ENCODE results near the gene PLCE1.

DNA sequence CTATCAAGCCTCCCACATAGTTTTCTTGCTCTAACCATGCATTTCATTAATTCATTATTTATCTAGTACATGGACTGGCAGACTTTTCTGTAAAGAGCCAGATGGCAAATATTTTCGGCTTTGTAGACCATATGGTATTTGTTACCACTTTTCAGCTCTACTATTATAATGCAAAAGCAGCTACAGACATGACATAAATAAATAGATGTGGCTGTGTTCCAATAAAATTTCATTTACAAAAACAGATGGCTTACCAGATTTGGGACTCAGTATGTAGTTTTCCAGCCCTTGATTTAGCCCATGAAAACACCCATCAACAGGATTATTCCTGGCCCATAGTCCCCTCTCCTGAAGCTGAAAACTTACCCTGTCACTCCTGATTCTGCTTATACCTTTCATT is 32.1 kb downstream of the PLCE1 start:
- TF ChIP-seq, protein P1, sequence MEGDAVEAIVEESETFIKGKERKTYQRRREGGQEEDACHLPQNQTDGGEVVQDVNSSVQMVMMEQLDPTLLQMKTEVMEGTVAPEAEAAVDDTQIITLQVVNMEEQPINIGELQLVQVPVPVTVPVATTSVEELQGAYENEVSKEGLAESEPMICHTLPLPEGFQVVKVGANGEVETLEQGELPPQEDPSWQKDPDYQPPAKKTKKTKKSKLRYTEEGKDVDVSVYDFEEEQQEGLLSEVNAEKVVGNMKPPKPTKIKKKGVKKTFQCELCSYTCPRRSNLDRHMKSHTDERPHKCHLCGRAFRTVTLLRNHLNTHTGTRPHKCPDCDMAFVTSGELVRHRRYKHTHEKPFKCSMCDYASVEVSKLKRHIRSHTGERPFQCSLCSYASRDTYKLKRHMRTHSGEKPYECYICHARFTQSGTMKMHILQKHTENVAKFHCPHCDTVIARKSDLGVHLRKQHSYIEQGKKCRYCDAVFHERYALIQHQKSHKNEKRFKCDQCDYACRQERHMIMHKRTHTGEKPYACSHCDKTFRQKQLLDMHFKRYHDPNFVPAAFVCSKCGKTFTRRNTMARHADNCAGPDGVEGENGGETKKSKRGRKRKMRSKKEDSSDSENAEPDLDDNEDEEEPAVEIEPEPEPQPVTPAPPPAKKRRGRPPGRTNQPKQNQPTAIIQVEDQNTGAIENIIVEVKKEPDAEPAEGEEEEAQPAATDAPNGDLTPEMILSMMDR (optimal IDR thresholded peaks at IDR 0.05 in 1 of 3, IDR thresholded peaks at IDR 0.05 in 1 of 3, conservative IDR thresholded peaks at IDR 0.05 in 1 of 3; ENCODE audit: extremely low read depth in 1 of 3, insufficient read depth in 2 of 3, low read length in 3 of 3) = no peak
- TF ChIP-seq EZH2 (IDR thresholded peaks at IDR 0.05; ENCODE audit: low read length) = no peak
